Measurements from ENCODE around the gene MYT1.
"Not testable (repeated sequence)": the region's sequence is repeated elsewhere in the genome, so short reads cannot be mapped to it uniquely, and the experiment has no call there.

MYT1 gene

DNA sequence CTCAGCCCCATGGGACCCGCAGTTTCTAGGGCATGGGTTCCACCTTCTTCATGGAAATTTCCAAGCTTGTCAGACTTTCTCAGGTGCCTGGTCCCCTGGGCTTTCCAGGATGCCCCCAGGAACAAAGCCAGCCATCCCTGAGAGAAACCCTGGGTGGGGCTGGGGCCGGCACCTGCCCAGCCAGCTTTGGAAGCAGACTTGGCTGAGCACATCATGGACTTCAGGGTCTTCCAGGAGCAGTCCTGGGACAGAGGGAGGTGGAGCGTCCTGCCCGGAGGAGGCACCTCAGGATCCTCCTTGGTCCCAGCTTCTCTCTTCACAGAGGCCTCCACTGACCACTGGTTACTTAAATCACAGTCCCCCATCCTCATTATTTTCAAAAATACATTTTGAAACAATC lies 13.5 kb downstream of the MYT1 start:
- TF ChIP-seq, protein P1, sequence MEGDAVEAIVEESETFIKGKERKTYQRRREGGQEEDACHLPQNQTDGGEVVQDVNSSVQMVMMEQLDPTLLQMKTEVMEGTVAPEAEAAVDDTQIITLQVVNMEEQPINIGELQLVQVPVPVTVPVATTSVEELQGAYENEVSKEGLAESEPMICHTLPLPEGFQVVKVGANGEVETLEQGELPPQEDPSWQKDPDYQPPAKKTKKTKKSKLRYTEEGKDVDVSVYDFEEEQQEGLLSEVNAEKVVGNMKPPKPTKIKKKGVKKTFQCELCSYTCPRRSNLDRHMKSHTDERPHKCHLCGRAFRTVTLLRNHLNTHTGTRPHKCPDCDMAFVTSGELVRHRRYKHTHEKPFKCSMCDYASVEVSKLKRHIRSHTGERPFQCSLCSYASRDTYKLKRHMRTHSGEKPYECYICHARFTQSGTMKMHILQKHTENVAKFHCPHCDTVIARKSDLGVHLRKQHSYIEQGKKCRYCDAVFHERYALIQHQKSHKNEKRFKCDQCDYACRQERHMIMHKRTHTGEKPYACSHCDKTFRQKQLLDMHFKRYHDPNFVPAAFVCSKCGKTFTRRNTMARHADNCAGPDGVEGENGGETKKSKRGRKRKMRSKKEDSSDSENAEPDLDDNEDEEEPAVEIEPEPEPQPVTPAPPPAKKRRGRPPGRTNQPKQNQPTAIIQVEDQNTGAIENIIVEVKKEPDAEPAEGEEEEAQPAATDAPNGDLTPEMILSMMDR (IDR thresholded peaks at IDR 0.05) = no peak
- TF ChIP-seq ZFX (IDR thresholded peaks at IDR 0.05; ENCODE audit: borderline replicate concordance) = no peak
- no peak overlapping the region for H3K27ac ChIP-seq

DNA sequence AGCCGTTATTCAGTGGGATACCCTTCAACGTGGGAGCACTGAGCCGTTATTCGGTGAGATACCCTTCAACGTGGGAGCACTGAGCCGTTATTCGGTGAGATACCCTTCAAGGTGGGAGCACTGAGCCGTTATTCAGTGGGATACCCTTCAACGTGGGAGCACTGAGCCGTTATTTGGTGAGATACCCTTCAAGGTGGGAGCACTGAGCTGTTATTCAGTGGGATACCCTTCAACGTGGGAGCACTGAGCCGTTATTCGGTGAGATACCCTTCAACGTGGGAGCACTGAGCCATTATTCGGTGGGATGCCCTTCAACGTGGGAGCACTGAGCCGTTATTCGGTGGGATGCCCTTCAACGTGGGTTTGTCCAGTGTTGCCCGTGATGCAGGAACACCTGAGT lies 14.7 kb downstream of the MYT1 start:
- H3K27ac ChIP-seq = not testable (repeated sequence)

DNA sequence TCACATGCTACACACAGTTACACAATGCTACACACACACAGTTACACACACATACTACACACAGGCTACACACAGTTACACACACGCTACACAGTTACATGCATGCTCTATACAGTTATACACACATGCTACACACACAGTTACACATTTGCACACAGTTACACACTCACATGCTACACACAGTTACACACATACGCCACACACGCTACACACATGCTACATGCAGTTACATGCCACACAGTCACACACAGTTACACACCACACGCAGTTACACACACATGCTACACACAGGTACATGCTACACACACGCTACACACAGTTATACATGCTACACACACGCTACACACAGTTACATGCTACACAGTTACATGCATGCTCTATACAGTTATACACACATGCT lies 15.6 kb downstream of the MYT1 start:
- TF ChIP-seq, protein P1 (IDR thresholded peaks at IDR 0.05) = no peak; the same call in 1 of the 2 replicates
- no peak for TF ChIP-seq ZFX (IDR thresholded peaks at IDR 0.05; ENCODE audit: borderline replicate concordance)
- no peak overlapping the region for H3K27ac ChIP-seq

DNA sequence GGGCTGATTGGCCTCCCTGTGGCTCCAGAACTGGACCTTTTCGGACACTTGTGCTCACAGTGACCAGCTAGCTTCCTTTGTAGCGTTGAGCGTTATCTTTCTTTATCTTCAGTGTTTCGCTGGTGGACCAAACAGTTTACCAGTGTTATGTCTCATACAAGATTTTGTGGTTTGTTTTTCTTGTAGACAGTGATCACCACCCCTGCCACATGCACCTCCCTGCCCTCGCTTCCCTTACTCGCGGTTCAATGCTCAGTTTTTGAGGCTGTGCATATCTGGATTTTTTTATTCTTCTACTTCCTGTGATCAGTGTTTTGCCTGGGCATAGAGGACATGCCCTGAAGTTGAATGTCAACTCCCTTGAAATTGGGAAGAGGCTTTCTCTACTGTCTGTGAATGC lies 16.4 kb downstream of the MYT1 start:
- no peak overlapping the region for H3K27ac ChIP-seq
- TF ChIP-seq ZFX (IDR thresholded peaks at IDR 0.05; ENCODE audit: borderline replicate concordance) = no peak
- TF ChIP-seq, protein P1 (IDR thresholded peaks at IDR 0.05) = no peak

DNA sequence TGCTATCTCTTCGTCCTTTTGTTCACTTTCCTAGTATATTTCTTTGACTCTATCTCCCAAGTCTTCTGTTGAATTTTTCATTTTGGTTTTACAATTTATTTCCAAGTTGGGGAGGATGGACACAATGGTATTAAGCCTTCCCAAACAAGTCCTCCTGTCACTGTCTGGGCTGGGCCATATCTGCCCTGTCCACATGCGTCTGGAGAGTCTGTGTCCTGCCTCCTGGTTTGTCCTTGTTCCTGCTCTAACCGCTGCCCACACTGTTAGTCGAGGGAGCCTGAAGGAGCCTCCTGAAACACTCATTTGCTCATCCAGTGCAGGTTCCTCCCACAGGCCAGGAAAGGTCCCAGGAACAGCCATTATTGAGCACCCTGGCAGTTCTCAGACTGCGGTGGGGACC lies 17.1 kb downstream of the MYT1 start:
- no peak for TF ChIP-seq ZFX (IDR thresholded peaks at IDR 0.05; ENCODE audit: borderline replicate concordance)
- TF ChIP-seq, protein P1 (IDR thresholded peaks at IDR 0.05) = no peak
- H3K27ac ChIP-seq = no peak overlapping the region

DNA sequence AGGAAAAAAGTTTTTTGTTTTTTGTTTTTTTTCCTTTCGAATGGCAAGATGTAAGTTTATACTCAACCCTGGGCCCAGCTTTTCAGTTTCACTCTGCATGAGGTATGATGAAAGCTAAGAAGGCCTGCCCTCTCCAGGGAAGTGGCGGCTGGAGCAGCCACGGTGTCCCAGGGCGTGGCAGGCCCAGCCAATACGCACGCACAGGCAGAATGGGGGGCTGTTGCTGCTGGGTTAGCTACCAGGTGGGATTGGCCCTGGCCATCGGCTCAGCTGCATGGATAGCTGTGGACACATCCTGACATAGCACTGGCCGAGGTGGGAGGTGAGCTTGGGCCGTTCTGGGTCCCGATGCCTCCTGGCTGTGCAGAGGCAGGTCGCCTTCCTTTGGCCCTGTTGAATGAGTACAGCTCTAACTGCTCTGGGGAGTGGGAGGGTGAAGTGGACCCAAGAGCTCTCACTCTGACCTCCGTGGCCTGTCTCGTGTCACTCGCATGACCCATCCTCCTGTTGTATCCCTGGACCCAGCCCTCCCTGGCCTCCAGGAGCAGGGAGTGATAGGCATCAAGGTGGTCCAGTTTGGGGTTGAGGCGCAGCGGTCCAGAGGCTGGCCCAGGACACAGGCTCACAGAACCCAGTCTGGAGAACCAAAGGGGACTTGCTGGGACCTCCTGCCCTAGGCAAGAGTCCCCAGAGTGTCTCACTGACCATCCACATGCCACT lies 18.1 kb downstream of the MYT1 start:
- no peak overlapping the region for H3K27ac ChIP-seq
- TF ChIP-seq, protein P1 (IDR thresholded peaks at IDR 0.05) = no peak
- TF ChIP-seq ZFX (IDR thresholded peaks at IDR 0.05; ENCODE audit: borderline replicate concordance) = no peak

DNA sequence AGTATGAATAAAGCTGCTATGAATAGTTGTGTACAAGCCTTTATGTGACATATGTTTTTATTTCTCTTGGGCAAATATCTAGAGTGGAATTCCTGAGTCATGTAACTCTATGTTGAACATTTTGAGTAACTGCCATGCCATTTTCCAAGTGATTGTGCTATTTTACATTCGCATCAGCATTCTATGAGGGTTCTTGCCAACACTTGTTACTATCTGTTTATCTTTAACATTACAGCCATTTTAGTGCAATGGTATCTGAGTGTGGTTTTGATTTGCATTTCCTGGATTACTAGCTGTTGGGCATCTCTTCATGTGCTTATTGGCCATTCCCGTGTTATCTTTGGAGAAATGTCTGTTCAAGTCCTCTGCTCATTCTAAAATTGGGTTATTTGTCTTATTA lies 19.1 kb downstream of the MYT1 start:
- TF ChIP-seq ZFX (IDR thresholded peaks at IDR 0.05; ENCODE audit: borderline replicate concordance) = no peak
- TF ChIP-seq, protein P1 (IDR thresholded peaks at IDR 0.05) = no peak
- H3K27ac ChIP-seq = no peak overlapping the region

DNA sequence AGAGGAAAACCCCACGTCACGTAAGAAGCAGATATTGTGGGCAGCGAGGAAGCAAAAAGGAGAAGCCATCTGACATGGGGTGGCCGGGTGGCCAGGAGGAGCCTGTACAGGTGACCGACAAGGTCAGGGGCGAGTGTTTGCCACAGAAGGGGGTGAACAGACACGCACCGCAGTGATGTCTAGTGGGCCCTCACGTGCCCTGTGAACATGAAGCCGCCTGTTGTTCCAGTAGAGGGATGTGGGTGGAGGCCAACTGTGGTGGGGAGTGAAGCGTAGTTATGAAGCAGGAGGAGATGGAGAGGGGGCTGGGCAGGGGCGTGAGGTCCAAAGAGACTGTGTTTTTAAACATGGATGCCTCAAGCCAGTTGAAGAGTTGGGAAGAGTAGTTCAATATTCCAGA lies 20.5 kb downstream of the MYT1 start:
- no peak overlapping the region for H3K27ac ChIP-seq
- no peak for TF ChIP-seq ZFX (IDR thresholded peaks at IDR 0.05; ENCODE audit: borderline replicate concordance)
- TF ChIP-seq, protein P1 (IDR thresholded peaks at IDR 0.05) = no peak

All from 22Rv1 (cell line).